BLaER1 (cell line): ENCODE data around the gene VANGL2.
A peak's percentile ranks its signal among the peaks of the same experiment; 100 is the strongest.

Experiments
- H3K27ac ChIP-seq: shearing (Covaris generic); formaldehyde crosslinking; 2 replicates; pipeline ENCODE4 v1.8.1; 2022
- H3K27me3 ChIP-seq: shearing (Covaris generic); formaldehyde crosslinking; 2 replicates; pipeline ENCODE4 v1.8.1; 2022
- H3K36me3 ChIP-seq: shearing (Covaris generic); formaldehyde crosslinking; 2 replicates; pipeline ENCODE4 v1.8.1; 2022
- H3K4me1 ChIP-seq: shearing (Covaris generic); formaldehyde crosslinking; 2 replicates; pipeline ENCODE4 v1.8.1; 2022
- H3K4me2 ChIP-seq: shearing (Covaris generic); formaldehyde crosslinking; 2 replicates; pipeline ENCODE4 v1.8.1; 2022
- H3K4me3 ChIP-seq: shearing (Covaris generic); formaldehyde crosslinking; 2 replicates; pipeline ENCODE4 v1.8.1; 2022
- H3K9ac ChIP-seq: shearing (Covaris generic); formaldehyde crosslinking; 2 replicates; pipeline ENCODE4 v1.8.1; 2022
- H3K9me3 ChIP-seq: shearing (Covaris generic); formaldehyde crosslinking; 2 replicates; pipeline ENCODE4 v1.8.1; 2022
- H4K20me1 ChIP-seq: shearing (Covaris generic); formaldehyde crosslinking; 2 replicates; pipeline ENCODE4 v1.8.1; 2022
- Cebpa-rat ChIP-seq: shearing (Covaris generic); IDR thresholded peaks from 2 replicates; pipeline ENCODE4 v1.8.1; 2022

VANGL2 gene

DNA sequence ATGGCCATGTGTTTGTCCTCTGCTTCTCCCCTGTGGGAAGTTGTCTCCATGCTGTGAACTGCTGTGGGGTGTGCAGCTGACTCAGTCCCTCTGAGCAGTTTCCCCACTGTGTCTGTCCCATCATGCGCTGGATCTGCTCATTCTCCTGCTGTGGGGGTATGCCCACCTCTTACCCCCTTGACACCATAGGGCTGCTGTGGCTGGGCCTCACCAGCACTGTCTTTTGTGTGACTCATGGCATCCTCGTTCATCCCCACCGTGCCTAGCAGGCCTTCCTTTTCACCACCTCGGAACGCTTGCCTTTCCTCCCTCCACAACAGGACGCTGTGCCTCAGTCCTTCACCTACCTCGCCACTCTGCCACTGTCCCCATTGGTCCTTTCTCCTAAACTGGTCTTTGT lies 27.3 kb downstream of the VANGL2 start:
- no peak overlapping the region for H3K4me3 ChIP-seq
- peaks cover 47% of the 10 kb centered on the region for H3K4me1 ChIP-seq
- no peaks in the 10 kb centered on the region for H4K20me1 ChIP-seq
- H3K9ac ChIP-seq: peak overlapping the region; percentile 35; the same call in 1 of the 2 replicates
- H3K27ac ChIP-seq: peak overlapping the region; percentile 43
- TF ChIP-seq Cebpa-rat: no peak
- H3K27me3 ChIP-seq: no peaks in the 10 kb centered on the region
- peaks cover 57% of the 10 kb centered on the region for H3K36me3 ChIP-seq
- no peak overlapping the region for H3K4me2 ChIP-seq
- no peaks in the 10 kb centered on the region for H3K9me3 ChIP-seq

DNA sequence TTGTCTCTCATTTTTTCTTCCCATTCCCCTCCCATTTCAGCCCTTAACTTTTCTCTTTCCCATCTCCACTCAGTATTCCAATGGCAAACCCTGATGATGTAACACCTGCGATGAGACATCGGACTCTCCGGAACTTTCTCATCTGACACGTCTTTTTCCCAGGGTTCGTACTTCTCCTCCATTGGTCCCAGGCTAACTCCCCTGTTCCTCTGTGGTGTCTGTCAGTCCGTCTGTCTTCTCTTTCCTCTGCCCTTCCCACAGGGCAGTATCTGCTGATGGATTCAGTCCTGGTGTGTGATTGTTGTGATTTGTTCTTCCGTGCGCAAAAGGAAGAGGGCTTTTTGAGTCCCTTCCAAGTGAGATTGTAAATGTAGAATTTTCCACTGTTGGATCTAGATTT lies 27.7 kb downstream of the VANGL2 start:
- TF ChIP-seq Cebpa-rat: no peak
- no peaks in the 10 kb centered on the region for H3K9me3 ChIP-seq
- H3K27me3 ChIP-seq: no peaks in the 10 kb centered on the region
- H4K20me1 ChIP-seq: no peaks in the 10 kb centered on the region
- peaks cover 53% of the 10 kb centered on the region for H3K36me3 ChIP-seq
- H3K4me2 ChIP-seq: no peak overlapping the region
- H3K4me3 ChIP-seq: no peak overlapping the region
- peak overlapping the region; percentile 43 for H3K27ac ChIP-seq
- peak overlapping the region; percentile 35; the same call in 1 of the 2 replicates for H3K9ac ChIP-seq
- H3K4me1 ChIP-seq: peaks cover 49% of the 10 kb centered on the region

DNA sequence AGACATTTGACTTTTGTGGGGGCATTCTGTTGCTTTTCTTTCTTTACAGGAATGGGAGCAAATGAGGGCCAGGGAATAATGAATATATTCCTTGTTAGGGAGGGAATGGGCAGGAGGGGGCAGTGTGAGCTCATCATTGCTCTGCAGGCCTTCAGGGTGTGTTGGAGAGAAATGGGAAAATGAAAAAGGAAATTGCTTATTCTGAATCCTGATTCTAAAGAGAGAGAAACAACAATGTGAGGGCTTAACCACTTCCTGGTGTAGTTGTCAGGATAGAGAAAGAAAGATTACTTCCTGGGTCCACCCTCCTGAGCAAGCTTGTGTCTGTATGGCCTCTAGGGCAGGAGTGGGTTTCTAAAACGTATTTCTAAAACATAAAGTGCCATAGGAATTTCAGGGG lies 28.3 kb downstream of the VANGL2 start:
- peak overlapping the region; percentile 64 for H3K27ac ChIP-seq
- H3K4me2 ChIP-seq: peak overlapping the region; percentile 65
- H3K4me1 ChIP-seq: peaks cover 49% of the 10 kb centered on the region
- 0 out of 2 replicates have a peak overlapping the region, but pooled peaks have one; percentile 27 for H3K9ac ChIP-seq
- no peak for TF ChIP-seq Cebpa-rat
- no peaks in the 10 kb centered on the region for H4K20me1 ChIP-seq
- no peaks in the 10 kb centered on the region for H3K27me3 ChIP-seq
- H3K4me3 ChIP-seq: no peak overlapping the region
- H3K36me3 ChIP-seq: peaks cover 49% of the 10 kb centered on the region
- peaks cover 2% of the 10 kb centered on the region; the same call in 1 of the 2 replicates for H3K9me3 ChIP-seq

DNA sequence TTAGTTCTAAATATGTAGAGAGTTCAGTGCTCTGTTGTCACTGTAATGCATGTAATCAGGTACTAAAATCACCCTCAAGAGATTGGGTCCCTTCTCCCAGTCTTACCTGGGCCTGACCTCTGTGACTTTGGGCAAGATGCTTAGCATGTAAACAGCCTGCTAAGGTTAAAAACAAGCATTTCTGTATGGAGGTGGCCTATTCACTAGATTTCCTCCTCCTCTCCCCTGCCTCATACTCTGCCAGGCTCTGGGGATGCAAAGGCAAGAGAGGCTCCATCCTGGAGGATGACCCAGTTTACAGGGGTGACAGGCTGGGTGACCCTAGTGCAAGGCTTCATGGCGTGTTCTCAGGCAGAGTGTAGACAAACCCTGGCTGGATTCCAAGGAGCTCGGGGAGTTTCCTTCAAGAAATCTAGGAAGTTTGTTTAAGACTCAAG lies 28.8 kb downstream of the VANGL2 start:
- Histone ChIP-seq H3K27ac (peak overlapping the region; percentile 64), H3K4me2 (peak overlapping the region; percentile 65)

DNA sequence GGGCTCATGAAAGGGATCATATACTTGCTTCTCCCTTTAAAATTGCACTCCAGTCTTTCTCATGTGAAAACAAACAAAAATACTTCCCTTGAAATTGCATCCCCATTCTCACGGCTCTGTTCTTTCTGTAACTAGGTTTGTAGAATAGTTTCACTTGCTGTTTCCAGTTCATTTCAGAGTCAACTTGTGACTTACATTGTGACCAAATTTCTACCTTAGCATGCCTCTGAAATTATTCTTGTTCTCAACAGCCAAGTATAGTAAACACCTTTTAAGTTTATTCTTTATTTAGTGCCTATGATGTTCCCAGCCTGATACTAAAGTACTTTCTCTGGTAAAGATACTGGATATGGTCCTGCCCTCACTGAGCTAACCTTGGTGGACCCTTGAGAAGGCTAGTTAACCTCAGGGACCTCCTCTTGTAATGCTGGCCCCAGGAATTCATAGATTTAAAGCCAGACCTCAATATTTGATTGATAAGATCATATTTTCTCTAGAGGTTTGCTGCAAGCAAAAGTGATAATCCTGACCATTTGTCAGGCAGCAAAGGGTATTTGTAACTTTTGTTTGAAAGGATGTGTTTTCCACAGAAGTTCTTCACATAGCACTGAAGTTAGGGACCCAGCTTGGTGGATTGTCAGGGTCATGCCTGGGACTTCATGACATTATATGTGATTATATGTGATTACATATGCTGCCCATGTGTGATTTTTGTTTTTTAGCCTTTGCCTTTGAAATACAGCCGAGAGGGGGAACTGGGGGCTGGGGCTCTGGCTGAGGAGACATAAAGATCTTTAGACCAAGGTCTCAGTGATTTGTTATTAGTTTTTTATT lies 29.6 kb downstream of the VANGL2 start:
- H3K4me3 ChIP-seq: no peak overlapping the region
- no peak for TF ChIP-seq Cebpa-rat
- H4K20me1 ChIP-seq: no peaks in the 10 kb centered on the region
- no peaks in the 10 kb centered on the region for H3K27me3 ChIP-seq
- peak overlapping the region; percentile 65 for H3K4me2 ChIP-seq
- H3K9me3 ChIP-seq: peaks cover 14% of the 10 kb centered on the region
- H3K36me3 ChIP-seq: peaks cover 37% of the 10 kb centered on the region
- peak overlapping the region; percentile 64 for H3K27ac ChIP-seq
- peaks cover 49% of the 10 kb centered on the region for H3K4me1 ChIP-seq
- peak overlapping the region; percentile 17; the same call in 1 of the 2 replicates for H3K9ac ChIP-seq

More for the DNA sequence above, 28.8 kb downstream of the VANGL2 start:
- no peak overlapping the region for H3K4me3 ChIP-seq
- peaks cover 44% of the 10 kb centered on the region for H3K36me3 ChIP-seq
- no peaks in the 10 kb centered on the region for H4K20me1 ChIP-seq
- H3K9me3 ChIP-seq: peaks cover 6% of the 10 kb centered on the region
- H3K9ac ChIP-seq: peak overlapping the region; percentile 27
- no peak for TF ChIP-seq Cebpa-rat
- H3K27me3 ChIP-seq: no peaks in the 10 kb centered on the region
- peaks cover 49% of the 10 kb centered on the region for H3K4me1 ChIP-seq

DNA sequence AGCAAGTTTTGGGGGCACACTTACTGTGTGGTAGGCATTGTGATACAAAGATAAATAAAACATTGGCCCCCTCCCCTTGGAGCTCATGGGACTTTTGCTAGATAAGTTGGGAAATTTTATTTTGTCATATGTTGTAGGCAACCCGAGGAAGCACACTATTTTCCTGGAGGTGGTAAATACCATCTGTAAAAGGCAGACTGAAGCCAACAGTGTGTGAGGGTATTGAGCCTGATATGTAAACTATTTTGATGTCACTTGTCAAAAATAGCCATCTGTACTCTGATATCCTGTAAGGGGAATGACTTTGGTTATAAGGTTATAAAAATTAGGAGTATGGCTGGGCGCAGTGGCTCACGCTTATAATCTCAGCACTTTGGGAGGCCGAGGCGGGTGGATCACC lies 30.6 kb downstream of the VANGL2 start:
- Histone ChIP-seq H3K36me3 (peaks cover 27% of the 10 kb centered on the region), H3K4me2 (peak overlapping the region; percentile 65), H3K9ac (no peak overlapping the region), H4K20me1 (no peaks in the 10 kb centered on the region), H3K27ac (peak overlapping the region; percentile 64; the same call in 1 of the 2 replicates), H3K27me3 (no peaks in the 10 kb centered on the region), H3K9me3 (peaks cover 22% of the 10 kb centered on the region), H3K4me3 (no peak overlapping the region), H3K4me1 (peaks cover 54% of the 10 kb centered on the region)
- TF ChIP-seq Cebpa-rat: no peak

DNA sequence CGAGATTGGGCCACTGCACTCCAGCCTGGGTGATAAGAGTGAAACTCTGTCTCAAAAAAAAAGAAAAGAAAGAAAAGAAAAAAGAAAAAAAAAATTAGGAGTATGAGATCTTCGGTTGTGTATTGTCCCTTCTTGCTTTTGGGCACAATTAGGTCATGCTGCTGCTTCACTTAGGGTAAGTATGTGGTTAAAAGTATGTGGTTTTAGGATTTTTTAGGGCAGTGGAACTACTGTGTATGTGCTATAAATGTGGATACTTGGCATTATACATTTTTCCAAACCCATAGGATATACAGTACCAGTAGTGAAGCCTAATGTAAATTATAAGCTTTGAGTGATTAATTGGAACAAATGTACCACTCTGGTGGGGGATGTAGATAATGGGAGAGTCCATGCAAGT lies 31.2 kb downstream of the VANGL2 start:
- no peak overlapping the region for H3K9ac ChIP-seq
- H3K4me1 ChIP-seq: peaks cover 59% of the 10 kb centered on the region
- H3K4me2 ChIP-seq: peak overlapping the region; percentile 65; the same call in 1 of the 2 replicates
- no peak overlapping the region for H3K27ac ChIP-seq
- no peak overlapping the region for H3K4me3 ChIP-seq
- H4K20me1 ChIP-seq: no peaks in the 10 kb centered on the region
- peaks cover 21% of the 10 kb centered on the region for H3K36me3 ChIP-seq
- peaks cover 22% of the 10 kb centered on the region for H3K9me3 ChIP-seq
- TF ChIP-seq Cebpa-rat: no peak
- H3K27me3 ChIP-seq: no peaks in the 10 kb centered on the region

DNA sequence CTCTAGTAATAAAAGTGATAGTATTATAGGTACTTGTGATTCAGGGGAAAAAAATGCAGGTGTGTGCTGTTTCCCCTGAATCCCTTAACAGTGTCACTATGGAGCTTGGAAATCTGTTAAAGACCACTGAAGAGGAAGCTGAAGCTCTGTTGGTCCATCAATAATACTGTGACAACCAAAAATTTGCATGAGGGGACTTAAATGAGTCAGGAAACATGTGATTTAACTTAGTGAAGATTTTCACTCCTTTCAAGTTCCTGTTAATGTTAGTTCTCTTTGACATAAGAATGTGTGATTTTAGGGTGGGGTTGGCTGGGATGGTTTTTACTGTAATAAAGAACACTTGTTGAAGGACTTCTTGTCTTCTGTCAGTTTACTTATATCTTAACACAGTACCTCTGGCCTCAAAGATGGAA lies 32.0 kb downstream of the VANGL2 start:
- Histone ChIP-seq H3K9ac (no peak overlapping the region), H4K20me1 (no peaks in the 10 kb centered on the region), H3K9me3 (peaks cover 22% of the 10 kb centered on the region), H3K4me3 (no peak overlapping the region), H3K27ac (no peak overlapping the region), H3K36me3 (peaks cover 13% of the 10 kb centered on the region), H3K4me1 (peaks cover 67% of the 10 kb centered on the region), H3K4me2 (0 out of 2 replicates have a peak overlapping the region, but pooled peaks have one; percentile 6), H3K27me3 (no peaks in the 10 kb centered on the region)
- TF ChIP-seq Cebpa-rat: no peak

DNA sequence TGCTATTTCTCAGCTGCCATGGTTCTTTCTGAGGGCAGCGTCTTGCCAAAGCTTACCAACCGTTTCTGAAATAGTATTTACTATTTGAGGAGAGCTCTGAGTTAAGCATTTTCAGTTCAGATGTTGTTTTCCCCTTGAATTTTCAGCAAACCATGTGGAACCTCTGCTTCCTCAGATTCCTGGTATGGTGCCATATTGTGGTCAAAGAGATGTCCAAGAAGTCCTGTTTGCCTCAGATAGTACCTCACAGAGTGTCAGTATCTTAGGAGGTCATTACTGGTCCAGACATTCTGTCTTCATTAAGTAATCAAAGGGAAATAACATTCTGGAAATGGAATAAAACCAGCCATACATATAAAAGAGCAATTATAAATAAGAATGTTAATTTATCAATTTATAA lies 36.6 kb downstream of the VANGL2 start:
- Histone ChIP-seq H3K27ac (peak overlapping the region; percentile 88), H4K20me1 (no peaks in the 10 kb centered on the region), H3K4me1 (peaks cover 46% of the 10 kb centered on the region), H3K4me3 (no peak overlapping the region), H3K9ac (peak overlapping the region; percentile 80), H3K36me3 (no peaks in the 10 kb centered on the region), H3K27me3 (no peaks in the 10 kb centered on the region), H3K4me2 (peak overlapping the region; percentile 86), H3K9me3 (peaks cover 22% of the 10 kb centered on the region)
- no peak for TF ChIP-seq Cebpa-rat
